IMR-90 (cell line): ENCODE results near the gene DSCAM. TPM values are rescaled to one million over a fixed set of nuclear protein-coding genes. Genes with fewer than 3 reads are reported as not detected.

ENCODE experiments used
- ATAC-seq: fragments of 200-7000 bp; cut with Tn5 transposase; 2 replicates; pipeline ENCODE4 v1.9.1; 2020; ENCODE audit warnings: low read depth, mild to moderate bottlenecking, moderate library complexity
- BruUV-seq: library from RNA; stranded (reverse); fragments of 400-500 nt; replicated peaks from 2 replicates; lab custom pipeline; 2021; lab: Mats Ljungman, UMichigan
- CTCF ChIA-PET: fragments of 300-600 bp; formaldehyde crosslinking; extraction: SDS; loops from one replicate; lab custom pipeline; 2021; ENCODE audit warnings: antibody characterized with exemption; lab: Yijun Ruan, JAX
- POLR2A ChIA-PET: fragments of 300-600 bp; sonication (Branson Sonifier 250); formaldehyde crosslinking; loops from one replicate; lab custom pipeline; 2022; ENCODE audit warnings: antibody characterized with exemption; ENCODE audit not compliant: unreplicated experiment; lab: Charles Lee
- DNase-seq: peaks from one replicate; pipeline ENCODE4 v3.0.0; 2013
- H2AFZ ChIP-seq: replicated peaks from 2 replicates; pipeline ENCODE3; 2013; ENCODE audit warnings: low read length, mild to moderate bottlenecking; ENCODE audit not compliant: poor library complexity
- H2AK5ac ChIP-seq: 2 replicates; pipeline ENCODE4 v1.6.1; 2013; ENCODE audit warnings: low read depth, low read length, inconsistent platforms
- H2AK9ac ChIP-seq: replicated peaks from 2 replicates; pipeline ENCODE3; 2013; ENCODE audit warnings: mild to moderate bottlenecking, low read depth, low read length, moderate library complexity; ENCODE audit not compliant: poor library complexity
- H2BK120ac ChIP-seq: 2 replicates; pipeline ENCODE4 v1.6.1; 2013; ENCODE audit warnings: low read depth, low read length, inconsistent platforms
- H2BK15ac ChIP-seq: 3 replicates; pipeline ENCODE4 v1.6.1; 2013; ENCODE audit warnings: low read depth, low read length, inconsistent platforms
- H2BK20ac ChIP-seq: 2 replicates; pipeline ENCODE4 v1.6.1; 2013; ENCODE audit warnings: low read depth, mild to moderate bottlenecking, inconsistent platforms, low read length, moderate library complexity
- H2BK5ac ChIP-seq: 2 replicates; pipeline ENCODE4 v1.6.1; 2013; ENCODE audit warnings: mild to moderate bottlenecking, low read depth, low read length, inconsistent platforms; ENCODE audit not compliant: poor library complexity, severe bottlenecking
- H3K14ac ChIP-seq: replicated peaks from 2 replicates; pipeline ENCODE4 v1.6.1; 2013; ENCODE audit warnings: low read depth, low read length, inconsistent platforms
- H3K18ac ChIP-seq: 2 replicates; pipeline ENCODE4 v1.6.1; 2013; ENCODE audit warnings: low read depth, low read length, control low read depth
- H3K23ac ChIP-seq: 2 replicates; pipeline ENCODE4 v1.6.1; 2013; ENCODE audit warnings: low read depth, low read length, inconsistent platforms
- H3K27ac ChIP-seq: 2 replicates; pipeline ENCODE4 v1.5.1; 2013; ENCODE audit warnings: mild to moderate bottlenecking, control low read depth, low read length; ENCODE audit not compliant: insufficient read depth
- H3K27me3 ChIP-seq: 2 replicates; pipeline ENCODE4 v1.6.1; 2013; ENCODE audit warnings: low read length; ENCODE audit not compliant: control insufficient read depth, insufficient read depth
- H3K36me3 ChIP-seq: 2 replicates; pipeline ENCODE4 v1.6.1; 2013; ENCODE audit warnings: low read length, mixed read lengths; ENCODE audit not compliant: control insufficient read depth, insufficient read depth
- H3K4ac ChIP-seq: 2 replicates; pipeline ENCODE4 v1.6.1; 2013; ENCODE audit warnings: low read depth, low read length, inconsistent platforms
- H3K4me1 ChIP-seq: 2 replicates; pipeline ENCODE4 v1.6.1; 2013; ENCODE audit warnings: low read length, mixed read lengths; ENCODE audit not compliant: control insufficient read depth, insufficient read depth
- H3K4me2 ChIP-seq: 2 replicates; pipeline ENCODE4 v1.6.1; 2013; ENCODE audit warnings: low read depth, mild to moderate bottlenecking, control low read depth, low read length, moderate library complexity
- H3K4me3 ChIP-seq: 2 replicates; pipeline ENCODE4 v1.5.1; 2013; ENCODE audit warnings: low read depth, mild to moderate bottlenecking, control low read depth, low read length, moderate library complexity; ENCODE audit not compliant: insufficient read depth
- H3K56ac ChIP-seq: 2 replicates; pipeline ENCODE4 v1.6.1; 2013; ENCODE audit warnings: low read length, inconsistent platforms; ENCODE audit not compliant: insufficient read depth; ENCODE audit errors: extremely low read depth
- H3K79me1 ChIP-seq, 2 experiments: 2 replicates each; pipeline ENCODE4 v1.6.1; 2013; ENCODE audit warnings: low read length in 2 of 2, inconsistent platforms in 1 of 2, low read depth in 1 of 2
- H3K9ac ChIP-seq: 2 replicates; pipeline ENCODE4 v1.6.1; 2013; ENCODE audit warnings: low read depth, low read length, control low read depth
- H3K9me1 ChIP-seq: 2 replicates; pipeline ENCODE4 v1.6.1; 2013; ENCODE audit warnings: low read length, inconsistent platforms; ENCODE audit not compliant: insufficient read depth
- H3K9me3 ChIP-seq: 2 replicates; pipeline ENCODE4 v1.6.1; 2013; ENCODE audit warnings: low read length; ENCODE audit not compliant: control insufficient read depth, insufficient read depth
- H4K20me1 ChIP-seq: 2 replicates; pipeline ENCODE4 v1.6.1; 2013; ENCODE audit warnings: low read length, inconsistent platforms; ENCODE audit not compliant: insufficient read depth
- H4K5ac ChIP-seq: 2 replicates; pipeline ENCODE4 v1.6.1; 2013; ENCODE audit warnings: mild to moderate bottlenecking, low read depth, low read length, control low read depth
- H4K8ac ChIP-seq, 2 experiments: 2 replicates each; pipeline ENCODE4 v1.6.1; 2013; ENCODE audit warnings: low read depth in 2 of 2, low read length in 2 of 2, control low read depth in 1 of 2, inconsistent platforms in 1 of 2
- H4K91ac ChIP-seq: 2 replicates; pipeline ENCODE4 v1.6.1; 2013; ENCODE audit warnings: low read depth, low read length, inconsistent platforms; ENCODE audit not compliant: insufficient read depth
- BHLHE40 ChIP-seq: fragments of 150-350 bp; IDR thresholded peaks from 2 replicates; pipeline ENCODE4 v1.6.1; 2016; ENCODE audit warnings: mild to moderate bottlenecking, low read depth, low read length
- CEBPB ChIP-seq: IDR thresholded peaks from 2 replicates; pipeline ENCODE4 v1.6.1; 2012; ENCODE audit warnings: low read depth, low read length, improper control_type of control experiment
- FOS ChIP-seq: fragments of 150-350 bp; IDR thresholded peaks from 2 replicates; pipeline ENCODE4 v1.6.1; 2016; ENCODE audit warnings: low read depth, low read length
- MAFK ChIP-seq: IDR thresholded peaks from 2 replicates; pipeline ENCODE4 v1.6.1; 2012; ENCODE audit warnings: low read depth, low read length, improper control_type of control experiment
- MXI1 ChIP-seq: IDR thresholded peaks from 2 replicates; pipeline ENCODE4 v1.6.1; 2012; ENCODE audit warnings: low read depth, mild to moderate bottlenecking, low read length, moderate library complexity, borderline replicate concordance
- NFE2L2 ChIP-seq: fragments of 150-350 bp; IDR thresholded peaks from 2 replicates; pipeline ENCODE4 v1.6.1; 2016; ENCODE audit warnings: low read depth, mild to moderate bottlenecking, low read length
- POLR2A ChIP-seq: IDR thresholded peaks from 2 replicates; pipeline ENCODE4 v1.6.1; 2012; ENCODE audit warnings: mild to moderate bottlenecking, low read depth, low read length
- RAD21 ChIP-seq: IDR thresholded peaks from 2 replicates; pipeline ENCODE4 v1.6.1; 2012; ENCODE audit warnings: low read length, improper control_type of control experiment
- WGBS, 2 experiments: methylation state at CpG; one replicate each; pipeline versions ENCODE4 v1.1.5 to v1.1.7; 2013; ENCODE audit warnings: missing lambda C conversion rate in 2 of 2; ENCODE audit not compliant: insufficient read length in 1 of 2; ENCODE audit errors: extremely low coverage in 2 of 2; 5-methylcytosine and 5-hydroxymethylcytosine counted together
- dilution Hi-C: fragments of 300-500 bp; cut with HindIII; formaldehyde crosslinking; loops from one replicate; pipeline ENCODE4 v1.14.3; 2018; ENCODE audit warnings: low sequenced_read_pairs; ENCODE audit not compliant: unreplicated experiment
- in situ Hi-C: fragments of 300-500 bp; cut with MboI; formaldehyde crosslinking; loops from 3 replicates; pipeline ENCODE4 v1.14.3; 2019; ENCODE audit warnings: low sequenced_read_pairs, inconsistent platforms, mixed read lengths
- intact Hi-C: fragments of 100-400 bp; cut with micrococcal nuclease; formaldehyde crosslinking; loops from 2 replicates; pipeline ENCODE4 v1.10.0; 2022
- polyA plus RNA-seq, 3 experiments: library from polyadenylated mRNA; depleted of rRNA; stranded (reverse); fragments of >200 nt; gene quantifications; 2 replicates each; pipeline ENCODE4 v1.2.3, GENCODE V29; 2012; ENCODE audit warnings: low replicate concordance in 1 of 3
- total RNA-seq: library from RNA; depleted of rRNA; stranded (reverse); fragments of >200 nt; gene quantifications from 2 replicates; pipeline ENCODE4 v1.2.3, GENCODE V29; 2012
- TF ChIP-seq, protein P1 (sequence below): fragments of 150-350 bp; IDR thresholded peaks from 2 replicates; pipeline ENCODE4 v1.6.1; 2017; ENCODE audit warnings: mild to moderate bottlenecking, antibody characterized with exemption, low read length, low read depth
- TF ChIP-seq, protein P2 (sequence below): conservative IDR thresholded peaks from 2 replicates; pipeline ENCODE4 v1.5.1; 2012; ENCODE audit warnings: mild to moderate bottlenecking, low read depth, low read length, improper control_type of control experiment

DSCAM gene
- total and polyA plus RNA-seq, 2 of the 4 experiments (the other 2 are of a cell fraction), result under 0.01 to 0.02 TPM

DNA sequence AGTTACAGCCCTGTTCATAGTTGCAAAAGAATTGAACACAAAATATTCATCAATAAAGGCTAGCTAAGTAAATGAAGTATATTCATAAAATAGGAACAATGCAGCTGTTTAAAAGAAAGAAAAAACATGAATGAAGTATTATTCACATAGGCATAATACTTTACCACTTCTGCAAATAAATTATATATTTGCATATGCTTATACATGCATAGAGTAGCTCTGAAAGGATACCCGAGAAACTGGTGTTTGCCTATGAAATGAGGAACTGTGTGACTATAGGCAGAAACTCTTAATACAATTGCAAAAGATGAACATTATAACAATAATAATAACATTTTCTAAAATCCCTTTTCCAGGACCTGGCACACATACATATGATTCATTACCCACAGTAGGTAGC is 385.9 kb downstream of the DSCAM start:
- Histone ChIP-seq H4K91ac (no peak overlapping the region), H3K18ac (no peak overlapping the region)
- intact Hi-C loops, result no loop called here

More for the DNA sequence above, 385.9 kb downstream of the DSCAM start:
- H3K79me1 ChIP-seq, result no peaks in the 10 kb centered on the region
- no peak overlapping the region for H4K5ac ChIP-seq
- no peak overlapping the region for H2BK15ac ChIP-seq
- H3K36me3 ChIP-seq, result no peaks in the 10 kb centered on the region
- H2AK9ac ChIP-seq, result no peak overlapping the region
- H4K20me1 ChIP-seq, result no peaks in the 10 kb centered on the region
- in situ Hi-C loops (no loop called here), dilution Hi-C loops (no loop called here)
- no peak overlapping the region for H3K4me2 ChIP-seq
- no peak overlapping the region for H2BK20ac ChIP-seq
- no peak overlapping the region for H3K14ac ChIP-seq
- no peak overlapping the region for H2BK120ac ChIP-seq
- no peak overlapping the region for H3K56ac ChIP-seq
- H3K23ac ChIP-seq, result no peak overlapping the region
- no peak overlapping the region for H3K27ac ChIP-seq
- DNase-seq (no peak), ATAC-seq (no peak)
- H3K4me1 ChIP-seq, result no peaks in the 10 kb centered on the region
- no peak overlapping the region for H2AK5ac ChIP-seq
- TF ChIP-seq MAFK (no peak), FOS (no peak), NFE2L2 (no peak), RAD21 (no peak), POLR2A (no peak), BHLHE40 (no peak), MXI1 (no peak), CEBPB (no peak)
- TF ChIP-seq, protein P1, sequence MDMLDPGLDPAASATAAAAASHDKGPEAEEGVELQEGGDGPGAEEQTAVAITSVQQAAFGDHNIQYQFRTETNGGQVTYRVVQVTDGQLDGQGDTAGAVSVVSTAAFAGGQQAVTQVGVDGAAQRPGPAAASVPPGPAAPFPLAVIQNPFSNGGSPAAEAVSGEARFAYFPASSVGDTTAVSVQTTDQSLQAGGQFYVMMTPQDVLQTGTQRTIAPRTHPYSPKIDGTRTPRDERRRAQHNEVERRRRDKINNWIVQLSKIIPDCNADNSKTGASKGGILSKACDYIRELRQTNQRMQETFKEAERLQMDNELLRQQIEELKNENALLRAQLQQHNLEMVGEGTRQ, result no peak
- TF ChIP-seq, protein P2, sequence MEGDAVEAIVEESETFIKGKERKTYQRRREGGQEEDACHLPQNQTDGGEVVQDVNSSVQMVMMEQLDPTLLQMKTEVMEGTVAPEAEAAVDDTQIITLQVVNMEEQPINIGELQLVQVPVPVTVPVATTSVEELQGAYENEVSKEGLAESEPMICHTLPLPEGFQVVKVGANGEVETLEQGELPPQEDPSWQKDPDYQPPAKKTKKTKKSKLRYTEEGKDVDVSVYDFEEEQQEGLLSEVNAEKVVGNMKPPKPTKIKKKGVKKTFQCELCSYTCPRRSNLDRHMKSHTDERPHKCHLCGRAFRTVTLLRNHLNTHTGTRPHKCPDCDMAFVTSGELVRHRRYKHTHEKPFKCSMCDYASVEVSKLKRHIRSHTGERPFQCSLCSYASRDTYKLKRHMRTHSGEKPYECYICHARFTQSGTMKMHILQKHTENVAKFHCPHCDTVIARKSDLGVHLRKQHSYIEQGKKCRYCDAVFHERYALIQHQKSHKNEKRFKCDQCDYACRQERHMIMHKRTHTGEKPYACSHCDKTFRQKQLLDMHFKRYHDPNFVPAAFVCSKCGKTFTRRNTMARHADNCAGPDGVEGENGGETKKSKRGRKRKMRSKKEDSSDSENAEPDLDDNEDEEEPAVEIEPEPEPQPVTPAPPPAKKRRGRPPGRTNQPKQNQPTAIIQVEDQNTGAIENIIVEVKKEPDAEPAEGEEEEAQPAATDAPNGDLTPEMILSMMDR, result no peak
- no peak overlapping the region for H3K9ac ChIP-seq
- ChIA-PET CTCF (no interaction called here), POLR2A (no interaction called here)
- no peak overlapping the region for H2BK5ac ChIP-seq
- H3K9me1 ChIP-seq, result no peaks in the 10 kb centered on the region
- no CpG with 5 or more reads among the region's 1 CpG for WGBS, 2 experiments
- no peak overlapping the region for H3K4me3 ChIP-seq
- no peak overlapping the region for H3K4ac ChIP-seq
- no TSS peak for BruUV-seq
- H3K27me3 ChIP-seq, result no peaks in the 10 kb centered on the region
- H3K9me3 ChIP-seq, result peaks cover 16% of the 10 kb centered on the region
- H2AFZ ChIP-seq, result no peak overlapping the region
- no peak overlapping the region for H4K8ac ChIP-seq
